ENCODE data around the gene FUT2. TPM values are rescaled to one million over a fixed set of nuclear protein-coding genes. Genes with fewer than 3 reads are reported as not detected.

FUT2 gene
- total and polyA plus RNA-seq, 2 donors (not counting 1 experiment from before 2014, with no cell fraction given), result not detected

DNA sequence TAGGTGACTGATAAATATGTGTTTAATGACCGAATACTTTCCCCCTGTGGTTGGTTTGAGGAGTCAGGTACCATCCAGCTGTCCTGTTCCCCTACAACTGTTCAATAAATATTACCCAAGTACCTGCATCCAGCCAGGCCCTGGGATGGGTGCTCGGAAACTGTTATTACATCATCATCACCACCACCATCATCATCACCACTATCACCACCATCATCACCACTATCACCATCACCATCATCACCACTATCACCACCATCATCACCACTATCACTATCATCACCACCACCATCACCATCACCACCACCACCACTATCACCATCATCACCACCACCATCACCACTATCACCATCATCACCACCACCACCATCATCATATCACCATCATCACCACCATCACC lies 27.0 kb upstream of the FUT2 start:
- H3K9me3 ChIP-seq (ENCODE audit: control extremely low read depth in 1 of 3, control insufficient read depth in 2 of 3, insufficient read depth in 1 of 3, low read length in 2 of 3), result peaks cover 0 to 6% (median 0%) of the 10 kb centered on the region in 3 donors
- ChIA-PET CTCF (no interaction called here), POLR2A (no interaction called here)
- no peak overlapping the region for H3K4me3 Mint-ChIP-seq
- no peak overlapping the region for H2AFZ ChIP-seq (ENCODE audit: insufficient read depth, low read depth, low read length, poor library complexity, severe bottlenecking)
- DNase-seq (no peak), ATAC-seq (ENCODE audit: low read depth) (no peak)
- H3K4me2 ChIP-seq (replicated peaks; ENCODE audit: low read depth, low read length, poor library complexity, severe bottlenecking), result no peak overlapping the region
- intact Hi-C loops (cut with micrococcal nuclease), result no loop called here
- no peaks in the 10 kb centered on the region for H3K79me2 ChIP-seq (ENCODE audit: control insufficient read depth, insufficient read depth, low read length)
- no peak overlapping the region for H3K27ac ChIP-seq (ENCODE audit: low read length in 2 of 2)
- H4K20me1 ChIP-seq (ENCODE audit: control insufficient read depth, insufficient read depth, low read length, poor library complexity, severe bottlenecking), result no peaks in the 10 kb centered on the region
- H3K27me3 Mint-ChIP-seq, result no peaks in the 10 kb centered on the region
- H3K4me1 Mint-ChIP-seq, result no peaks in the 10 kb centered on the region
- H3K36me3 ChIP-seq (replicated peaks in 1 of 2; ENCODE audit: control extremely low read depth in 1 of 2, control insufficient read depth in 1 of 2, extremely low read depth in 1 of 2, insufficient read depth in 2 of 2, low read length in 1 of 2), result no peaks in the 10 kb centered on the region
- H3K9ac ChIP-seq (ENCODE audit: low read length), result no peak overlapping the region
- no peak overlapping the region for H3K4me3 ChIP-seq (ENCODE audit: control extremely low read depth in 1 of 5, extremely low read depth in 1 of 5, insufficient read depth in 1 of 5, low read depth in 2 of 5, low read length in 4 of 5)
- no peaks in the 10 kb centered on the region for H3K27me3 ChIP-seq (replicated peaks in 1 of 4; ENCODE audit: control extremely low read depth in 1 of 4, control insufficient read depth in 3 of 4, insufficient read depth in 4 of 4, low read length in 3 of 4)
- TF ChIP-seq, protein P1, sequence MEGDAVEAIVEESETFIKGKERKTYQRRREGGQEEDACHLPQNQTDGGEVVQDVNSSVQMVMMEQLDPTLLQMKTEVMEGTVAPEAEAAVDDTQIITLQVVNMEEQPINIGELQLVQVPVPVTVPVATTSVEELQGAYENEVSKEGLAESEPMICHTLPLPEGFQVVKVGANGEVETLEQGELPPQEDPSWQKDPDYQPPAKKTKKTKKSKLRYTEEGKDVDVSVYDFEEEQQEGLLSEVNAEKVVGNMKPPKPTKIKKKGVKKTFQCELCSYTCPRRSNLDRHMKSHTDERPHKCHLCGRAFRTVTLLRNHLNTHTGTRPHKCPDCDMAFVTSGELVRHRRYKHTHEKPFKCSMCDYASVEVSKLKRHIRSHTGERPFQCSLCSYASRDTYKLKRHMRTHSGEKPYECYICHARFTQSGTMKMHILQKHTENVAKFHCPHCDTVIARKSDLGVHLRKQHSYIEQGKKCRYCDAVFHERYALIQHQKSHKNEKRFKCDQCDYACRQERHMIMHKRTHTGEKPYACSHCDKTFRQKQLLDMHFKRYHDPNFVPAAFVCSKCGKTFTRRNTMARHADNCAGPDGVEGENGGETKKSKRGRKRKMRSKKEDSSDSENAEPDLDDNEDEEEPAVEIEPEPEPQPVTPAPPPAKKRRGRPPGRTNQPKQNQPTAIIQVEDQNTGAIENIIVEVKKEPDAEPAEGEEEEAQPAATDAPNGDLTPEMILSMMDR (IDR thresholded peaks at IDR 0.05), result no peak
- no peak for TF ChIP-seq EZH2 (IDR thresholded peaks at IDR 0.05; ENCODE audit: borderline replicate concordance, insufficient read depth, low read depth, low read length, poor library complexity, severe bottlenecking)
- H3K9me3 Mint-ChIP-seq (ENCODE audit: insufficient read depth), result peaks cover 3% of the 10 kb centered on the region
- no peak overlapping the region for H3K27ac Mint-ChIP-seq
- no peaks in the 10 kb centered on the region for H3K4me1 ChIP-seq (ENCODE audit: control insufficient read depth in 2 of 2, insufficient read depth in 2 of 2, low read length in 2 of 2)
- 100% methylated on average over 1 of the region's 2 CpGs for WGBS (ENCODE audit: insufficient coverage)

DNA sequence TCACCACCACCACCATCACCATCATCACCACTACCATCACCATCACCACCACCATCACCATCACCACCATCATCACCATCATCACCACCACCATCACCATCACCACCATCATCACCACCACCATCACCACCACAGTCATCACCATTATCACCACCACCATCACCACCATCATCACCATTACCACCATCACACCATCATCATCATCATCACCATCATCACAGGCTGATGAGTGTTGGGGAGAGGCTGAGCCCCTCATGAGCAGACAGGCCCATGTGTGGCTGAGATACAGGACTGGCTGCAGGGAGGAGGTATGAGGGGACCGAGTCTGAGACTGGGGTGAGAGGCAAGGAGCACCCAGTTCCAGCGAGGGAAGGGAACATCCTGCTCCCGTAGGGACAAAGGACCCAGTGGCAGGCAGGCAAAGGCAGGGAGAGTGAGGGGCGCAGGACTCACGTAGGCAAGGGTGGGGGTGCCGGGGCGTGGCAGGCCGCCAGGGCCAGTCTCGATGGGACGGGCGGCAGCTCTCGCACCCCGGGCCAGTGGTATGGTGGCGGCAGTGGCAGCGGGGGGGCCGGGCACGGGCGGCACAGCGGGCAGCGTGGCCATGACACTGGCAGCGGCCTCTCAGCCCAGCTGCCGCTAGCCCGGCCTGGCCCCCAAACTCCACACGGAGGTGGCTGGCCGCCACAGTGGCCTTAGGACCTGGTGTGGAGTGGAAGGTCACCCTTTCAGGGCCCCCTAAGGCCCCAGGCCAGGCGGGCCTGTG lies 25.7 kb upstream of the FUT2 start:
- H4K20me1 ChIP-seq (ENCODE audit: control insufficient read depth, insufficient read depth, low read length, poor library complexity, severe bottlenecking), result no peaks in the 10 kb centered on the region
- no peak overlapping the region for H3K9ac ChIP-seq (ENCODE audit: low read length)
- H2AFZ ChIP-seq (ENCODE audit: insufficient read depth, low read depth, low read length, poor library complexity, severe bottlenecking), result no peak overlapping the region
- no peak for ATAC-seq (ENCODE audit: low read depth)
- peaks cover 1% of the 10 kb centered on the region for H3K4me1 Mint-ChIP-seq
- peaks cover 1 to 3% of the 10 kb centered on the region in 2 donors for H3K4me1 ChIP-seq (ENCODE audit: control insufficient read depth in 2 of 2, insufficient read depth in 2 of 2, low read length in 2 of 2)
- DNase-seq, result no peak
- no peak overlapping the region for H3K27ac Mint-ChIP-seq
- no peak overlapping the region for H3K4me3 ChIP-seq (ENCODE audit: control extremely low read depth in 1 of 5, extremely low read depth in 1 of 5, insufficient read depth in 1 of 5, low read depth in 2 of 5, low read length in 4 of 5)
- no peaks in the 10 kb centered on the region for H3K79me2 ChIP-seq (ENCODE audit: control insufficient read depth, insufficient read depth, low read length)
- H3K27me3 ChIP-seq (replicated peaks in 1 of 4; ENCODE audit: control extremely low read depth in 1 of 4, control insufficient read depth in 3 of 4, insufficient read depth in 4 of 4, low read length in 3 of 4), result no peaks in the 10 kb centered on the region
- ChIA-PET CTCF (no interaction called here), POLR2A (no interaction called here)
- H3K9me3 ChIP-seq (ENCODE audit: control extremely low read depth in 1 of 3, control insufficient read depth in 2 of 3, insufficient read depth in 1 of 3, low read length in 2 of 3), result peaks cover 0 to 6% (median 0%) of the 10 kb centered on the region in 3 donors
- H3K36me3 ChIP-seq (replicated peaks in 1 of 2; ENCODE audit: control extremely low read depth in 1 of 2, control insufficient read depth in 1 of 2, extremely low read depth in 1 of 2, insufficient read depth in 2 of 2, low read length in 1 of 2), result no peaks in the 10 kb centered on the region
- no peak overlapping the region for H3K27ac ChIP-seq (ENCODE audit: low read length in 2 of 2)
- H3K4me3 Mint-ChIP-seq, result no peak overlapping the region
- intact Hi-C loops (cut with micrococcal nuclease), result no loop called here
- peaks cover 3% of the 10 kb centered on the region for H3K9me3 Mint-ChIP-seq (ENCODE audit: insufficient read depth)
- H3K4me2 ChIP-seq (replicated peaks; ENCODE audit: low read depth, low read length, poor library complexity, severe bottlenecking), result no peak overlapping the region
- H3K27me3 Mint-ChIP-seq, result peaks cover 1% of the 10 kb centered on the region
- 95% methylated on average over 26 of the region's 26 CpGs for WGBS (ENCODE audit: insufficient coverage)
- TF ChIP-seq EZH2 (IDR thresholded peaks at IDR 0.05; ENCODE audit: borderline replicate concordance, insufficient read depth, low read depth, low read length, poor library complexity, severe bottlenecking), result no peak
- TF ChIP-seq, protein P1 (IDR thresholded peaks at IDR 0.05), result no peak
